Measurements from ENCODE around the gene TEX2.

Gene TEX2

GRCh38 chr17:64117981-64118979, 144.8 kb downstream of the TEX2 start:
- TF ChIP-seq, protein P1, sequence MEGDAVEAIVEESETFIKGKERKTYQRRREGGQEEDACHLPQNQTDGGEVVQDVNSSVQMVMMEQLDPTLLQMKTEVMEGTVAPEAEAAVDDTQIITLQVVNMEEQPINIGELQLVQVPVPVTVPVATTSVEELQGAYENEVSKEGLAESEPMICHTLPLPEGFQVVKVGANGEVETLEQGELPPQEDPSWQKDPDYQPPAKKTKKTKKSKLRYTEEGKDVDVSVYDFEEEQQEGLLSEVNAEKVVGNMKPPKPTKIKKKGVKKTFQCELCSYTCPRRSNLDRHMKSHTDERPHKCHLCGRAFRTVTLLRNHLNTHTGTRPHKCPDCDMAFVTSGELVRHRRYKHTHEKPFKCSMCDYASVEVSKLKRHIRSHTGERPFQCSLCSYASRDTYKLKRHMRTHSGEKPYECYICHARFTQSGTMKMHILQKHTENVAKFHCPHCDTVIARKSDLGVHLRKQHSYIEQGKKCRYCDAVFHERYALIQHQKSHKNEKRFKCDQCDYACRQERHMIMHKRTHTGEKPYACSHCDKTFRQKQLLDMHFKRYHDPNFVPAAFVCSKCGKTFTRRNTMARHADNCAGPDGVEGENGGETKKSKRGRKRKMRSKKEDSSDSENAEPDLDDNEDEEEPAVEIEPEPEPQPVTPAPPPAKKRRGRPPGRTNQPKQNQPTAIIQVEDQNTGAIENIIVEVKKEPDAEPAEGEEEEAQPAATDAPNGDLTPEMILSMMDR (conservative IDR thresholded peaks at IDR 0.05; ENCODE audit: control insufficient read depth, insufficient read depth, low read depth, low read length) = no peak
- no peak overlapping the region for H3K4me3 ChIP-seq (ENCODE audit: control insufficient read depth, low read depth, low read length)
- peak; percentile 51 for DNase-seq (ENCODE audit: low read depth)

DNA sequence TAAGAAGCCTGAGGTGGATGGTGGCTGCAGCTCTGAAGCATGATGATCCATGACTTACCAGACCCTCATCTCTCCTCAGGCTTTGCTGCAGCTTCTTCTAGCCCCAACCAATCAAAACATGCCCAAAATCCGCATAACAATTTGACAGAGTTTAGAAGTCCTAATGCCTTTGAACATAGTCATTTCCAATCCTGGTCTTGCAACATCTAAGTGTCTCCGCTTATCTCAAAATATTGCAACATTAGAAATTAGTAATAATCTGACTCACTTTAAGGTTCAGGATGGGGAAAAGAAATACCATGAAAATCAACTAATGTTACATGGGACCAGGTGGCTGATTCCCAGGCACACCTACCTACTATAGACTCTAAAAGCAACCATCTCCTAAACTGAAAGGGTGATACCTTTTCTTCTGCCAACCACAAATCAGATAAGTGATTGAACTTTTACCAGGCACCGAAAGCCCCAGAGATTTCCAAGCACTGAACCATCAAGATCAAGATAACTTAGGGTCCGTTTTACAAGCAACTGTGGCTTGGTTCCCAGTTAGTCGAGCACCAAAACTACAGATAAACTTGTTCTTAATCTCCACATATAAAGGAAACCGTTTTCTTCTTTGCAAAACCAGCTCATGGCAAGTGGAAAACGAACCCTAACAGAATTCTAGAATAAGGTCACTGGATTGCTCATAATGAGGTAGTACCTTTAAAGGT, 147.1 kb downstream of the TEX2 start:
- H3K4me3 ChIP-seq (ENCODE audit: control insufficient read depth, low read depth, low read length) = no peak overlapping the region
- DNase-seq (ENCODE audit: low read depth) = peak; percentile 92
- TF ChIP-seq, protein P1 (conservative IDR thresholded peaks at IDR 0.05; ENCODE audit: control insufficient read depth, insufficient read depth, low read depth, low read length) = no peak

- DNase-seq (ENCODE audit: low read depth) = peak; percentile 56
- no peak overlapping the region for H3K4me3 ChIP-seq (ENCODE audit: control insufficient read depth, low read depth, low read length)
- TF ChIP-seq, protein P1 (conservative IDR thresholded peaks at IDR 0.05; ENCODE audit: control insufficient read depth, insufficient read depth, low read depth, low read length) = no peak
These were observed 147.9 kb downstream of the TEX2 start for GRCh38 chr17:64115043-64115698.

- no peak for DNase-seq (ENCODE audit: low read depth)
- no peak overlapping the region for H3K4me3 ChIP-seq (ENCODE audit: control insufficient read depth, low read depth, low read length)
- TF ChIP-seq, protein P1 (conservative IDR thresholded peaks at IDR 0.05; ENCODE audit: control insufficient read depth, insufficient read depth, low read depth, low read length) = no peak
These were observed 150.1 kb downstream of the TEX2 start for GRCh38 chr17:64113006-64113405.

GRCh38 chr17:64111831-64112230, 151.2 kb downstream of the TEX2 start:
- TF ChIP-seq, protein P1 (conservative IDR thresholded peaks at IDR 0.05; ENCODE audit: control insufficient read depth, insufficient read depth, low read depth, low read length) = no peak

DNA sequence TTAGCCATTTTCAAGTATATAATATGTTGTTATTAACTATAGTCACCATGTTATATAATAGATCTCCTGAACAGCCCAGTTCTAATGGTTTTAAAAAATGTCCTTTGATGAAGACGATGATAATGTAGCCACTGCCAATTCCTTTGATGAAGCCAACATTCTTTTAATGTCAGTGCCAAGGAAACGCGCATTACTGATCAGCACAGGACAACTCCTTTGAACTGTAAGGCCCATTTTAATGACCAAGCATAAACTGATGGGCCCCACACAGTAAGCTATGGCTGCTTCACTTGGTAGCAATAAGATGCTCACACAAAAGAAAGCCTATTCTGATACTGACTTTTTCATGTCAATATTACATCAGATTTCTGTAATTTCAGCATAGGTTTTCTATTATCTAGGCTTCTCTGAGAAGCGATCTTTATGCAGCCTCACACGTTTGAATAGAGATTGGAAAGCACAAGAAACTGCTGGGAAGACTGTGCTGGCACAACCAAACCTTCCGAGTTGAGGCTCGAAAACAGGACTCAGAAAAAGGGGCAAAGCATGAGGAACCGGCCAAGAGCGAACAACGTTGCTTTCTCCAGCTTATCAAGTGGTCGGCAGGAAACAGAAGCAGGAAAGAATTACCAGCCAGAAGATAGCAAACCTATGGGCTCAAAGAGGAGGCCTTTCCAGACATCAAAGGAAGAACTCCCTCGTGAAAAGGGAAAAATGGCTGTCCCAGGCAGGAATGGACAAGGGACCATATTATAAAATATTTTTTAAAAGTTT, 152.5 kb downstream of the TEX2 start:
- TF ChIP-seq, protein P1 (conservative IDR thresholded peaks at IDR 0.05; ENCODE audit: control insufficient read depth, insufficient read depth, low read depth, low read length) = no peak
- no peak overlapping the region for H3K4me3 ChIP-seq (ENCODE audit: control insufficient read depth, low read depth, low read length)
- no peak for DNase-seq (ENCODE audit: low read depth)

More at GRCh38 chr17:64111831-64112230, 151.2 kb downstream of the TEX2 start:
- DNase-seq (ENCODE audit: low read depth) = no peak
- no peak overlapping the region for H3K4me3 ChIP-seq (ENCODE audit: control insufficient read depth, low read depth, low read length)

Data from fibroblast of mammary gland (primary cell).